Psoas muscle (tissue), 8 donors: Measurements from ENCODE around the gene USP13. TPM values are rescaled to one million over a fixed set of nuclear protein-coding genes. Genes with fewer than 3 reads are reported as not detected.

Source experiments
- ATAC-seq, 4 donors: fragments of 200-7000 bp; cut with Tn5 transposase; one replicate each; pipeline ENCODE4 v1.9.1; 2020; ENCODE audit warnings: moderate library complexity in 3 of 4, mild to moderate bottlenecking in 2 of 4
- DNase-seq, 2 donors: peaks; one replicate each; pipeline ENCODE4 v3.0.0-alpha.2; 2020
- H3K27ac ChIP-seq: fragments of 200-600 bp; one replicate; pipeline ENCODE4 v1.8.0; 2022
- H3K27me3 ChIP-seq, 3 donors: fragments of 200-600 bp in 1 of 3; one replicate each; pipeline versions ENCODE4 v1.6.1 to v1.8.0; 2013 to 2022; ENCODE audit warnings: low read length in 2 of 3, mild to moderate bottlenecking in 2 of 3, moderate library complexity in 1 of 3; ENCODE audit not compliant: insufficient read depth in 3 of 3
- H3K36me3 ChIP-seq, 2 donors: fragments of 200-600 bp in 1 of 2; one replicate each; pipeline versions ENCODE4 v1.6.1 to v1.8.0; 2013 to 2022; ENCODE audit warnings: low read depth in 1 of 2, mild to moderate bottlenecking in 1 of 2, moderate library complexity in 1 of 2; ENCODE audit not compliant: insufficient read depth in 1 of 2
- H3K4me1 ChIP-seq: fragments of 200-600 bp; one replicate; pipeline ENCODE4 v1.8.0; 2022
- H3K4me3 ChIP-seq: fragments of 200-600 bp; one replicate; pipeline ENCODE4 v1.8.0; 2022; ENCODE audit warnings: mild to moderate bottlenecking
- H3K9me3 ChIP-seq: fragments of 200-600 bp; one replicate; pipeline ENCODE4 v1.8.0; 2022
- CTCF ChIP-seq: fragments of 200-600 bp; IDR thresholded peaks from one replicate; pipeline ENCODE4 v1.8.0; 2022; ENCODE audit warnings: antibody characterized with exemption
- WGBS, 3 donors: extraction: QIAGEN DNeasy Blood & Tissue Kit; methylation state at CpG; one replicate each; pipeline versions ENCODE4 v1.1.6 to v1.1.7; 2013; 5-methylcytosine and 5-hydroxymethylcytosine counted together
- intact Hi-C, 2 donors: fragments of 100-400 bp; cut with DNase I; formaldehyde crosslinking; loops; one replicate each; pipeline versions ENCODE4 v1.11.0 to v1.14.2; 2022
- polyA plus RNA-seq, 3 donors: library from polyadenylated mRNA; stranded (reverse); fragments of 200-250 nt; gene quantifications; one replicate each; pipeline ENCODE4 v1.2.3, GENCODE V29; 2013
- total RNA-seq, 4 donors: library from RNA; stranded (reverse); fragmentation: NEBNext Ultra II Directional in 2 of 4; extraction: Animal tissue kit (Norgen Biotek cat#: 25700) in 2 of 4; gene quantifications; one replicate each; pipeline versions ENCODE4 v1.2.1 to v1.2.4, GENCODE V29; 2021 to 2023
- donor health status: healthy with polysubstance abuse.
- donor health status: DM: no; HTN: no; CAD: no; lungs with moderate emphysema.
- donor health status: Bipolar disorder and iron deficiency.
- donor health status: healthy.
- donor health status: DM: yes; HTN: yes; CAD: no.
- donor health status: DM: no; HTN: no; CAD: no.
- donor health status: DM: no; HTN: no; CAD: no.
- donor health status: DM: yes; HTN: yes; CAD: no.

Gene USP13
- total and polyA plus RNA-seq, 7 donors, result 16.1 to 324 (median 175) TPM

DNA sequence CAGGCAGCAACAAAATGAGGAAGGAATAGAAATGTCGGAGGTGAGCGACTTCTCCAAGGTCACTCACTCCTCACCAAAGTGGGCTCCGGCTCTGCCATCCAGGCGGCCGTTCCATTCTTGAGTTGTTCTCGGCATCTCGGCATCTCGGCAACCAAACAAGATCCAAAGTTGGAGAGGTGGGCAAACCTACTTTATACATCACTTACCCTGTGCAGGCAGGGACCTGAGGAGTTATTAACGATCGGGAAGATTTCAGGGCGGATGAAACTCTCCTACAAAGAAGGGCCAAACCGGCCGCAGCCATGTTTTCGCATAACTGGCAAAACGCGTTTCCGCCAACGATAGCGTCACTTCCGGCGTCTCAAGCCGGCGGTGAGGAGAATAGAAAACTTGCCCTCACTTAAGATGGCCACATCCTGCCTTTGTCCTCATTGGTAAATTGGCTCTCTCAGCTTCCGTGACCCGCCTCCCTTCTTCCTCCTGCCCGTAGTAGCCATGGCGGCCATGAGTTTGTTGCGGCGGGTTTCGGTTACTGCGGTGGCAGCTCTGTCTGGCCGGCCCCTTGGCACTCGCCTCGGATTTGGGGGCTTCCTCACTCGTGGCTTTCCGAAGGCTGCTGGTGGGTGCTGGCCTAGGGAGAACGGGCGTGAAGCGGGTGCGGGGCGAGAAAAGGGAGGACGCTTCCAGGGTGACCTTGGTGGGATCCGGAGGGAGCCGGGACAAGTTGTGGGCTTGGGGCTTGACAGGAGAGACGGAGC lies 48.3 kb upstream of the USP13 start, which contains the start of the genes MRPL47 and NDUFB5:
MRPL47 (minus strand) TSS at position 318 of the 758 bp plus-strand sequence; CDS start at position 304, 14 bp downstream.
NDUFB5 (plus strand) TSS at position 474 of the 758 bp plus-strand sequence; CDS start at position 496, 22 bp downstream.
- H3K4me3 ChIP-seq, result peak within 1 kb of the TSS; percentile 82
- H3K9me3 ChIP-seq, result no peaks in the 10 kb centered on the region
- peak; percentile 100 for ATAC-seq
- peak within 1 kb of the TSS; percentile 86 for H3K27ac ChIP-seq
- H3K4me1 ChIP-seq, result peaks cover 27% of the 10 kb centered on the region
- WGBS, 3 donors, result 0% methylated on average over 45 of the region's 45 CpGs
- intact Hi-C loops, result loop anchor here in 1 of 2 donors (5.0 to 10.0 kb wide), 2 partner anchors 133 to 260 kb away; partner anchors contain the start of gene MFN1
- TF ChIP-seq CTCF, result no peak
- H3K27me3 ChIP-seq, result no peaks in the 10 kb centered on the region
- peak; percentile 93 to 96 for DNase-seq
- H3K36me3 ChIP-seq, result peaks cover 4 to 61% of the 10 kb centered on the region in 2 donors

- 82 to 94% (median 84%) methylated on average over 4 of the region's 4 CpGs for WGBS, 3 donors
- intact Hi-C loops, result loop anchor here in 1 of 2 donors (5.0 to 10.0 kb wide), 2 partner anchors 131 to 262 kb away; partner anchors contain the start of gene MFN1
Observed at GRCh38 chr3:179606534-179607085, 46.2 kb upstream of the USP13 start.

GRCh38 chr3:179608931-179609720 lies 43.7 kb upstream of the USP13 start:
- intact Hi-C loops, result loop anchor here in 1 of 2 donors (5.0 to 10.0 kb wide), 2 partner anchors 128 to 264 kb away; partner anchors contain the start of gene MFN1
- no peak for DNase-seq
- H3K27me3 ChIP-seq, result no peaks in the 10 kb centered on the region
- no peaks in the 10 kb centered on the region for H3K9me3 ChIP-seq
- peaks cover 3 to 58% of the 10 kb centered on the region in 2 donors for H3K36me3 ChIP-seq
- no peak overlapping the region for H3K4me3 ChIP-seq
- H3K4me1 ChIP-seq, result peaks cover 17% of the 10 kb centered on the region
- TF ChIP-seq CTCF, result no peak
- H3K27ac ChIP-seq, result no peak overlapping the region
- 58 to 69% (median 61%) methylated on average over 6 of the region's 6 CpGs for WGBS, 3 donors
- no peak for ATAC-seq

More at GRCh38 chr3:179606534-179607085, 46.2 kb upstream of the USP13 start:
- Histone ChIP-seq H3K4me3 (no peak overlapping the region), H3K27me3 (no peaks in the 10 kb centered on the region), H3K9me3 (no peaks in the 10 kb centered on the region), H3K4me1 (peaks cover 27% of the 10 kb centered on the region), H3K36me3 (peaks cover 4 to 53% of the 10 kb centered on the region in 2 donors), H3K27ac (no peak overlapping the region)
- no peak for ATAC-seq
- TF ChIP-seq CTCF, result no peak
- DNase-seq, result no peak

GRCh38 chr3:179610066-179610465 lies 42.8 kb upstream of the USP13 start:
- H3K36me3 ChIP-seq, result peaks cover 3 to 65% of the 10 kb centered on the region in 2 donors
- no peak for DNase-seq
- ATAC-seq, result no peak
- TF ChIP-seq CTCF, result no peak
- no peak overlapping the region for H3K4me3 ChIP-seq
- 98% methylated on average over 4 of the region's 4 CpGs for WGBS, 3 donors
- peaks cover 17% of the 10 kb centered on the region for H3K4me1 ChIP-seq
- no peaks in the 10 kb centered on the region for H3K27me3 ChIP-seq
- no peak overlapping the region for H3K27ac ChIP-seq
- no peaks in the 10 kb centered on the region for H3K9me3 ChIP-seq
- intact Hi-C loops, result no loop called here
